H9 (cell line): ENCODE results near the gene CCN5. TPM values are rescaled to one million over a fixed set of nuclear protein-coding genes. Genes with fewer than 3 reads are reported as not detected.

Experiments
- DNase-seq: peaks from one replicate; pipeline ENCODE4 v3.0.0-alpha.2; 2017
- H2AFZ ChIP-seq: one replicate; pipeline ENCODE4 v1.6.1; 2013; ENCODE audit warnings: mild to moderate bottlenecking, low read length, control low read depth, moderate library complexity
- H2AK5ac ChIP-seq: 2 replicates; pipeline ENCODE4 v1.6.1; 2013; ENCODE audit warnings: low read length, control low read depth, mixed read lengths; ENCODE audit not compliant: insufficient read length
- H2BK120ac ChIP-seq: one replicate; pipeline ENCODE4 v1.6.1; 2013; ENCODE audit warnings: low read depth, mild to moderate bottlenecking, low read length, control low read depth, inconsistent platforms; ENCODE audit not compliant: poor library complexity, severe bottlenecking
- H2BK12ac ChIP-seq: 2 replicates; pipeline ENCODE4 v1.6.1; 2013; ENCODE audit warnings: low read length, control low read depth, mixed read lengths, low read depth; ENCODE audit not compliant: insufficient read length
- H2BK15ac ChIP-seq: 2 replicates; pipeline ENCODE4 v1.6.1; 2013; ENCODE audit warnings: low read depth, low read length, control low read depth
- H2BK20ac ChIP-seq: one replicate; pipeline ENCODE4 v1.6.1; 2013; ENCODE audit warnings: low read depth, mild to moderate bottlenecking, low read length, control low read depth, inconsistent platforms; ENCODE audit not compliant: poor library complexity, severe bottlenecking
- H2BK5ac ChIP-seq: 2 replicates; pipeline ENCODE4 v1.6.1; 2013; ENCODE audit warnings: low read length, control low read depth, mixed read lengths; ENCODE audit not compliant: insufficient read length
- H3K14ac ChIP-seq: 2 replicates; pipeline ENCODE4 v1.6.1; 2013; ENCODE audit warnings: low read length, control low read depth; ENCODE audit not compliant: insufficient read depth
- H3K18ac ChIP-seq: 2 replicates; pipeline ENCODE4 v1.6.1; 2013; ENCODE audit warnings: low read depth, mild to moderate bottlenecking, mixed read lengths, low read length, control low read depth; ENCODE audit not compliant: insufficient read length
- H3K23ac ChIP-seq: 2 replicates; pipeline ENCODE4 v1.6.1; 2013; ENCODE audit warnings: low read length, control low read depth, mixed read lengths, low read depth; ENCODE audit not compliant: insufficient read length
- H3K23me2 ChIP-seq: 2 replicates; pipeline ENCODE4 v1.6.1; 2013; ENCODE audit warnings: low read depth, mild to moderate bottlenecking, mixed read lengths, low read length, control low read depth; ENCODE audit not compliant: insufficient read length, poor library complexity, severe bottlenecking
- H3K27ac ChIP-seq: 2 replicates; pipeline ENCODE4 v1.5.1; 2013; ENCODE audit warnings: low read length, control low read depth, mixed read lengths, low read depth; ENCODE audit not compliant: insufficient read length
- H3K27me3 ChIP-seq: 2 replicates; pipeline ENCODE4 v1.6.1; 2013; ENCODE audit warnings: low read length, control low read depth, inconsistent platforms; ENCODE audit not compliant: insufficient read depth
- H3K4ac ChIP-seq: 2 replicates; pipeline ENCODE4 v1.6.1; 2013; ENCODE audit warnings: low read depth, mild to moderate bottlenecking, control low read depth, inconsistent platforms, low read length, moderate library complexity
- H3K4me1 ChIP-seq: 2 replicates; pipeline ENCODE4 v1.6.1; 2013; ENCODE audit warnings: low read length, control low read depth, inconsistent platforms; ENCODE audit not compliant: insufficient read depth
- H3K4me2 ChIP-seq: 2 replicates; pipeline ENCODE4 v1.6.1; 2013; ENCODE audit warnings: low read length, control low read depth, mixed read lengths; ENCODE audit not compliant: insufficient read length, insufficient read depth
- H3K56ac ChIP-seq: 2 replicates; pipeline ENCODE4 v1.6.1; 2013; ENCODE audit warnings: low read depth, mild to moderate bottlenecking, mixed read lengths, low read length, control low read depth; ENCODE audit not compliant: insufficient read length
- H3K79me1 ChIP-seq: 2 replicates; pipeline ENCODE4 v1.6.1; 2013; ENCODE audit warnings: low read depth, mild to moderate bottlenecking, moderate library complexity, low read length, control low read depth, inconsistent platforms; ENCODE audit not compliant: insufficient read depth, poor library complexity, severe bottlenecking
- H3K79me2 ChIP-seq: 2 replicates; pipeline ENCODE4 v1.6.1; 2013; ENCODE audit warnings: low read length, control low read depth, inconsistent platforms; ENCODE audit not compliant: insufficient read depth
- H3K9ac ChIP-seq: 2 replicates; pipeline ENCODE4 v1.6.1; 2013; ENCODE audit warnings: low read length, control low read depth, mixed read lengths; ENCODE audit not compliant: insufficient read length; ENCODE audit errors: extremely low read depth
- H3K9me3 ChIP-seq: one replicate; pipeline ENCODE4 v1.6.1; 2013; ENCODE audit warnings: low read depth, low read length, inconsistent platforms; ENCODE audit not compliant: control insufficient read depth
- H3T11ph ChIP-seq: one replicate; pipeline ENCODE4 v1.6.1; 2013; ENCODE audit warnings: mild to moderate bottlenecking, low read length, control low read depth, inconsistent platforms
- H4K20me1 ChIP-seq: one replicate; pipeline ENCODE4 v1.6.1; 2013; ENCODE audit not compliant: control insufficient read depth, insufficient read length, insufficient read depth
- H4K5ac ChIP-seq: 2 replicates; pipeline ENCODE4 v1.6.1; 2013; ENCODE audit warnings: low read depth, mild to moderate bottlenecking, mixed read lengths, low read length, control low read depth; ENCODE audit not compliant: insufficient read length
- H4K8ac ChIP-seq: replicated peaks from 2 replicates; pipeline ENCODE4 v1.6.1; 2013; ENCODE audit warnings: low read length, control low read depth, mixed read lengths, low read depth; ENCODE audit not compliant: insufficient read length
- H4K91ac ChIP-seq: 2 replicates; pipeline ENCODE4 v1.6.1; 2013; ENCODE audit warnings: low read depth, mild to moderate bottlenecking, moderate library complexity, mixed read lengths, low read length, control low read depth; ENCODE audit not compliant: insufficient read length
- H3K27ac Mint-ChIP-seq, 3 experiments: 2 replicates in 2 of 3; 3 replicates in 1 of 3; pipeline ENCODE4 v1.8.0; 2020 to 2021; ENCODE audit warnings: mixed read lengths in 3 of 3, mild to moderate bottlenecking in 1 of 3, moderate library complexity in 1 of 3
- H3K27me3 Mint-ChIP-seq: 2 replicates; pipeline ENCODE4 v1.8.0; 2021; ENCODE audit warnings: low read depth, mild to moderate bottlenecking, moderate library complexity, mixed read lengths
- H3K36me3 Mint-ChIP-seq, 3 experiments: 2 replicates in 2 of 3; 3 replicates in 1 of 3; pipeline ENCODE4 v1.8.0; 2020 to 2021; ENCODE audit warnings: low read depth in 3 of 3, mixed read lengths in 3 of 3; ENCODE audit not compliant: insufficient read depth in 1 of 3
- H3K4me1 Mint-ChIP-seq, 2 experiments: 2 replicates each; pipeline ENCODE4 v1.8.0; 2020; ENCODE audit warnings: mixed read lengths in 2 of 2
- H3K4me3 Mint-ChIP-seq, 2 experiments: 2 replicates in 1 of 2; 3 replicates in 1 of 2; pipeline ENCODE4 v1.8.0; 2020 to 2021; ENCODE audit warnings: mild to moderate bottlenecking in 2 of 2, mixed read lengths in 2 of 2, moderate library complexity in 1 of 2
- H3K9me3 Mint-ChIP-seq, 2 experiments: 2 replicates in 1 of 2; 3 replicates in 1 of 2; pipeline ENCODE4 v1.8.0; 2020; ENCODE audit warnings: mild to moderate bottlenecking in 2 of 2, mixed read lengths in 2 of 2, moderate library complexity in 1 of 2
- WGBS: extraction: QIAGEN DNeasy Blood & Tissue Kit; methylation state at CpG from one replicate; pipeline ENCODE4 v1.1.7; 2013; ENCODE audit warnings: missing lambda C conversion rate, low lambda C conversion rate, mixed read lengths; ENCODE audit not compliant: insufficient read length; ENCODE audit errors: extremely low coverage; 5-methylcytosine and 5-hydroxymethylcytosine counted together
- total RNA-seq: library from RNA; stranded (reverse); gene quantifications from 2 replicates; pipeline ENCODE4 v1.2.1, GENCODE V29; 2021
- TF ChIP-seq, protein P1 (sequence below): fragments of 200-600 bp; sonication (generic); conservative IDR thresholded peaks from 3 replicates; pipeline ENCODE4 v1.8.0; 2021; ENCODE audit warnings: antibody characterized with exemption, mild to moderate bottlenecking

CCN5 gene
- total RNA-seq, 1 experiment from 2014 or later, result not detected

DNA sequence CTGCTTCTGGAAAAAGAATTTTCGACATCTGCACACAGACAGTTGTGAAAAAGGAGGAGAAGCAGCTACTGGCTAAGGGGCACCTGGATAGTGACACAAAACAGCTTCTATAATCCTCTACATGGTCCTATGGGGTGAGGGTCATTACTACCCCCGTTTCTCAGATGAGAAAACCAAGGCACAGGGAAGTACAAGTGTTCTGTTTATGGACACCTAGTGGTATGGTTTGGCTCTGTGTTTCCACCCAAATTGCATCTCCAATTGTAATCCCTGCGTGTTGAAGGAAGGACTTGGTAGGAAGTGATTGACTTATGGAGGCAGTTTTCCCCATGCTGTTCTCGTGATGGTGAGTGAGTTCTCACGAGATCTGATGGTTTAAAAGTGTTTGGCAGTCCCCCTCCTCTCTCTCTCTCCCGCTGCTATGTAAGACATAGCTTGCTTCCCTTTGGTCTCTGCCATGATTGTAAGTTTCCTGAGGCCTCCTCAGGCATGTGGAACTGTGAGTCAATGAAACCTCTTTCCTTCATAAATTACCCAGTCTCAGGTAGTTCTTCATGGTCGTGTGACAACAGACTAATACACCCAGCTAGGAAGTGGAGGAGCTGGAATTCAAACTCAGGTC is 28.0 kb downstream of the CCN5 start:
- Histone ChIP-seq H2BK12ac (no peak overlapping the region), H2AFZ (no peak overlapping the region), H2BK5ac (no peak overlapping the region), H4K91ac (no peak overlapping the region), H3K27me3 (peaks cover 7% of the 10 kb centered on the region; the same call in 1 of the 2 replicates), H3K18ac (no peak overlapping the region), H3K79me1 (no peaks in the 10 kb centered on the region), H3K9ac (no peak overlapping the region), H2BK15ac (no peak overlapping the region), H3K23ac (no peak overlapping the region), H3K14ac (no peak overlapping the region), H4K8ac (no peak overlapping the region), H2AK5ac (no peak overlapping the region), H3K9me3 (no peaks in the 10 kb centered on the region), H3K79me2 (no peaks in the 10 kb centered on the region), H4K20me1 (no peaks in the 10 kb centered on the region), H3K4me2 (no peak overlapping the region), H3K56ac (no peak overlapping the region), H2BK20ac (no peak overlapping the region), H4K5ac (no peak overlapping the region), H3K27ac (no peak overlapping the region), H3K23me2 (peaks cover 8% of the 10 kb centered on the region), H3T11ph (no peak overlapping the region), H2BK120ac (no peak overlapping the region), H3K4me1 (no peaks in the 10 kb centered on the region), H3K4ac (no peak overlapping the region)
- Mint-ChIP-seq H3K36me3 (no peaks in the 10 kb centered on the region), H3K9me3 (no peaks in the 10 kb centered on the region; a peak in 1 of 5 replicates), H3K27me3 (peaks cover 66% of the 10 kb centered on the region), H3K4me3 (no peak overlapping the region), H3K4me1 (peaks cover 16 to 43% of the 10 kb centered on the region in 2 experiments), H3K27ac (no peak overlapping the region)
- no peak for DNase-seq
- no CpG with 5 or more reads among the region's 7 CpGs for WGBS
- TF ChIP-seq, protein P1, sequence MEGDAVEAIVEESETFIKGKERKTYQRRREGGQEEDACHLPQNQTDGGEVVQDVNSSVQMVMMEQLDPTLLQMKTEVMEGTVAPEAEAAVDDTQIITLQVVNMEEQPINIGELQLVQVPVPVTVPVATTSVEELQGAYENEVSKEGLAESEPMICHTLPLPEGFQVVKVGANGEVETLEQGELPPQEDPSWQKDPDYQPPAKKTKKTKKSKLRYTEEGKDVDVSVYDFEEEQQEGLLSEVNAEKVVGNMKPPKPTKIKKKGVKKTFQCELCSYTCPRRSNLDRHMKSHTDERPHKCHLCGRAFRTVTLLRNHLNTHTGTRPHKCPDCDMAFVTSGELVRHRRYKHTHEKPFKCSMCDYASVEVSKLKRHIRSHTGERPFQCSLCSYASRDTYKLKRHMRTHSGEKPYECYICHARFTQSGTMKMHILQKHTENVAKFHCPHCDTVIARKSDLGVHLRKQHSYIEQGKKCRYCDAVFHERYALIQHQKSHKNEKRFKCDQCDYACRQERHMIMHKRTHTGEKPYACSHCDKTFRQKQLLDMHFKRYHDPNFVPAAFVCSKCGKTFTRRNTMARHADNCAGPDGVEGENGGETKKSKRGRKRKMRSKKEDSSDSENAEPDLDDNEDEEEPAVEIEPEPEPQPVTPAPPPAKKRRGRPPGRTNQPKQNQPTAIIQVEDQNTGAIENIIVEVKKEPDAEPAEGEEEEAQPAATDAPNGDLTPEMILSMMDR, result no peak
